SK-N-SH (cell line): ENCODE results near the gene IGF1R. TPM values are rescaled to one million over a fixed set of nuclear protein-coding genes. Genes with fewer than 3 reads are reported as not detected.

Experiments used
- CTCF ChIA-PET: fragments of 300-600, 350-600 bp; formaldehyde crosslinking; extraction: SDS; loops from one replicate; lab custom pipeline; 2021; lab: Yijun Ruan, JAX
- POLR2A ChIA-PET: fragments of 350-600 bp; sonication (Branson Sonifier 250); formaldehyde crosslinking; extraction: SDS; loops from one replicate; lab custom pipeline; 2020; ENCODE audit warnings: antibody characterized with exemption, inconsistent platforms; lab: Yijun Ruan, JAX
- DNase-seq: peaks from one replicate; pipeline ENCODE4 v3.0.0; 2012
- H2AFZ ChIP-seq: fragments of 200-600 bp; sonication (generic); 2 replicates; pipeline ENCODE4 v1.8.1; 2016; ENCODE audit warnings: antibody characterized with exemption, mild to moderate bottlenecking, low read depth
- H3F3A ChIP-seq: fragments of 200-600 bp; sonication (generic); replicated peaks from 2 replicates; pipeline ENCODE3; 2016; ENCODE audit warnings: antibody characterized with exemption, mild to moderate bottlenecking; ENCODE audit not compliant: insufficient read depth
- H3K27ac ChIP-seq, 2 experiments: fragments of 200-500 bp in 1 of 2; fragments of 200-600 bp in 1 of 2; sonication (Bioruptor generic) in 1 of 2; sonication (generic), shearing (Covaris generic) in 1 of 2; 2 replicates each; pipeline versions ENCODE4 v1.5.1 to v1.6.1; 2014 to 2016; ENCODE audit warnings: low read depth in 2 of 2, inconsistent platforms in 1 of 2, low read length in 1 of 2, mild to moderate bottlenecking in 1 of 2, mixed read lengths in 1 of 2
- H3K27me3 ChIP-seq: fragments of 200-600 bp; sonication (generic), shearing (Covaris generic); 2 replicates; pipeline ENCODE4 v1.6.1; 2016; ENCODE audit warnings: mixed run types; ENCODE audit not compliant: insufficient read depth
- H3K36me3 ChIP-seq, 2 experiments: fragments of 200-500 bp in 1 of 2; fragments of 200-600 bp in 1 of 2; sonication (Bioruptor generic) in 1 of 2; sonication (generic) in 1 of 2; replicated peaks in 1 of 2; 2 replicates each; pipeline versions ENCODE3 to v1.5.1; 2014 to 2016; ENCODE audit warnings: low read length in 1 of 2, mild to moderate bottlenecking in 1 of 2; ENCODE audit not compliant: insufficient read depth in 2 of 2, control insufficient read depth in 1 of 2
- H3K4me1 ChIP-seq, 2 experiments: fragments of 200-500 bp in 1 of 2; fragments of 200-600 bp in 1 of 2; sonication (Bioruptor generic) in 1 of 2; sonication (generic), shearing (Covaris generic) in 1 of 2; 2 replicates each; pipeline versions ENCODE4 v1.5.1 to v1.6.1; 2014 to 2016; ENCODE audit warnings: low read depth in 1 of 2, low read length in 1 of 2, mixed run types in 1 of 2; ENCODE audit not compliant: insufficient read depth in 2 of 2, control insufficient read depth in 1 of 2
- H3K4me2 ChIP-seq: fragments of 200-600 bp; sonication (generic), shearing (Covaris generic); 2 replicates; pipeline ENCODE4 v1.6.1; 2017; ENCODE audit warnings: mixed run types
- H3K4me3 ChIP-seq, 2 experiments: fragments of 200-500 bp in 1 of 2; fragments of 200-600 bp in 1 of 2; sonication (Bioruptor generic) in 1 of 2; sonication (generic), shearing (Covaris generic) in 1 of 2; 2 replicates each; pipeline versions ENCODE4 v1.5.1 to v1.8.1; 2014 to 2016; ENCODE audit warnings: low read depth in 2 of 2, inconsistent platforms in 1 of 2, low read length in 1 of 2, mild to moderate bottlenecking in 1 of 2, mixed read lengths in 1 of 2, moderate library complexity in 1 of 2
- H3K79me2 ChIP-seq: fragments of 200-600 bp; sonication (generic); 2 replicates; pipeline ENCODE4 v1.8.1; 2017; ENCODE audit warnings: mild to moderate bottlenecking; ENCODE audit not compliant: insufficient read depth
- H3K9ac ChIP-seq: fragments of 200-600 bp; sonication (generic); 2 replicates; pipeline ENCODE4 v1.6.1; 2017; ENCODE audit warnings: mixed run types
- H3K9me2 ChIP-seq: fragments of 200-600 bp; sonication (generic); 2 replicates; pipeline ENCODE4 v1.6.1; 2017; ENCODE audit warnings: mixed run types
- H3K9me3 ChIP-seq: fragments of 200-600 bp; sonication (generic); 2 replicates; pipeline ENCODE4 v1.6.1; 2017; ENCODE audit warnings: mixed run types, mild to moderate bottlenecking, moderate library complexity
- H4K20me1 ChIP-seq: fragments of 200-600 bp; sonication (generic); 2 replicates; pipeline ENCODE4 v1.6.1; 2017; ENCODE audit warnings: mild to moderate bottlenecking, mixed run types; ENCODE audit not compliant: insufficient read depth
- FOSL2 ChIP-seq: IDR thresholded peaks from 2 replicates; pipeline ENCODE4 v1.4.0; 2012; ENCODE audit warnings: low read depth, mild to moderate bottlenecking, moderate library complexity, borderline replicate concordance
- FOXJ3 ChIP-seq: sonication (generic); formaldehyde crosslinking; IDR thresholded peaks from 2 replicates; pipeline ENCODE4 v1.5.1; 2020; ENCODE audit warnings: mild to moderate bottlenecking, missing genetic modification reagents
- JUND ChIP-seq: IDR thresholded peaks from 2 replicates; pipeline ENCODE4 v1.4.0; 2012
- MEF2A ChIP-seq: IDR thresholded peaks from 2 replicates; pipeline ENCODE4 v1.4.0; 2012; ENCODE audit warnings: low read depth, borderline replicate concordance
- POLR2AphosphoS5 ChIP-seq: IDR thresholded peaks from 2 replicates; pipeline ENCODE4 v1.6.1; 2012; ENCODE audit warnings: low read depth, low read length
- RFX5 ChIP-seq: IDR thresholded peaks from 2 replicates; pipeline ENCODE4 v1.6.1; 2012; ENCODE audit warnings: mild to moderate bottlenecking, improper control_type of control experiment, low read length
- RXRA ChIP-seq: IDR thresholded peaks from 2 replicates; pipeline ENCODE4 v1.4.0; 2012; ENCODE audit warnings: low read depth, mild to moderate bottlenecking, borderline replicate concordance
- SIN3A ChIP-seq: IDR thresholded peaks from 2 replicates; pipeline ENCODE4 v1.6.1; 2012; ENCODE audit warnings: low read depth, mild to moderate bottlenecking, low read length, moderate library complexity, borderline replicate concordance
- SMC3 ChIP-seq: IDR thresholded peaks from 2 replicates; pipeline ENCODE4 v1.6.1; 2012; ENCODE audit warnings: low read depth, low read length, improper control_type of control experiment
- WGBS: methylation state at CpG from one replicate; pipeline ENCODE4 v1.1.6; 2017; ENCODE audit warnings: low lambda C conversion rate; 5-methylcytosine and 5-hydroxymethylcytosine counted together
- polyA plus RNA-seq, 3 experiments: library from polyadenylated mRNA; depleted of rRNA; stranded (reverse); fragments of >200 nt; gene quantifications; 2 replicates each; pipeline ENCODE4 v1.2.3, GENCODE V29; 2012
- TF ChIP-seq, protein P1 (sequence below): fragments of 200-600 bp; sonication (generic); IDR thresholded peaks from 2 replicates; pipeline ENCODE4 v1.6.1; 2017; ENCODE audit warnings: antibody characterized with exemption, mild to moderate bottlenecking, moderate library complexity
- TF ChIP-seq, protein P2 (sequence below): IDR thresholded peaks from 2 replicates; pipeline ENCODE4 v1.6.1; 2012; ENCODE audit warnings: mild to moderate bottlenecking, low read depth, low read length, moderate library complexity
- TF ChIP-seq, protein P3 (sequence below): fragments of 150-350 bp; IDR thresholded peaks from 2 replicates; pipeline ENCODE4 v1.6.1; 2016; ENCODE audit warnings: mild to moderate bottlenecking, low read depth, low read length
- TF ChIP-seq, protein P4 (sequence below): fragments of 150-350 bp; IDR thresholded peaks from 2 replicates; pipeline ENCODE4 v1.6.1; 2017; ENCODE audit warnings: antibody characterized with exemption, low read length, low read depth, borderline replicate concordance

The IGF1R gene
- polyA plus RNA-seq, 1 of the 3 experiments (the other 2 are of a cell fraction), result 9.5 TPM

DNA sequence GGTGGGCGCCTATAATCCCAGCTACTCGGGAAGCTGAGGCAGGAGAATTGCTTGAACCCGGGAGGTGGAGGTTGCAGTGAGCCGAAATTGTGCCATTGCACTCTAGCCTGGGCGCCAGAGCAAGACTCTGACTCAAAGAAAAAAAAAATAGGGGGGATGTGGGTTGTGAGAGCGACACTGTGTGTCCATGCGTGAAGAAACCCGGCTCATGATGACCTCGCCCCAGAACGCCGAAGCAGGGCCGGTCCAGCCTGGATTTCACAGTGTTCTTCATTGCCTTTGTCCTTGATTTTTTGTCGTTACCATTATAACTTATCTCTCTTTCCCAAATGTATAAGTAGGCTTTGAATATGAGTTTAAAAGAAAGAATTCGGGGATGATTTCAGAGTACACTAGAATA is 230.5 kb downstream of the IGF1R start:
- 98% methylated on average over 14 of the region's 14 CpGs for WGBS
- no peak for DNase-seq
- H3F3A ChIP-seq, result peaks cover 13% of the 10 kb centered on the region
- no peak overlapping the region for H3K27ac ChIP-seq
- no peak overlapping the region for H3K4me3 ChIP-seq
- no peaks in the 10 kb centered on the region for H3K9me2 ChIP-seq
- H2AFZ ChIP-seq, result no peak overlapping the region
- CTCF ChIA-PET, result no interaction called here
- POLR2A ChIA-PET, result no interaction called here
- H3K4me2 ChIP-seq, result no peak overlapping the region
- no peaks in the 10 kb centered on the region for H3K9me3 ChIP-seq
- H3K9ac ChIP-seq, result no peak overlapping the region
- no peaks in the 10 kb centered on the region for H4K20me1 ChIP-seq
- no peaks in the 10 kb centered on the region for H3K36me3 ChIP-seq
- peaks cover 83% of the 10 kb centered on the region for H3K79me2 ChIP-seq
- no peaks in the 10 kb centered on the region for H3K27me3 ChIP-seq
- TF ChIP-seq MEF2A, result no peak
- TF ChIP-seq, protein P1, sequence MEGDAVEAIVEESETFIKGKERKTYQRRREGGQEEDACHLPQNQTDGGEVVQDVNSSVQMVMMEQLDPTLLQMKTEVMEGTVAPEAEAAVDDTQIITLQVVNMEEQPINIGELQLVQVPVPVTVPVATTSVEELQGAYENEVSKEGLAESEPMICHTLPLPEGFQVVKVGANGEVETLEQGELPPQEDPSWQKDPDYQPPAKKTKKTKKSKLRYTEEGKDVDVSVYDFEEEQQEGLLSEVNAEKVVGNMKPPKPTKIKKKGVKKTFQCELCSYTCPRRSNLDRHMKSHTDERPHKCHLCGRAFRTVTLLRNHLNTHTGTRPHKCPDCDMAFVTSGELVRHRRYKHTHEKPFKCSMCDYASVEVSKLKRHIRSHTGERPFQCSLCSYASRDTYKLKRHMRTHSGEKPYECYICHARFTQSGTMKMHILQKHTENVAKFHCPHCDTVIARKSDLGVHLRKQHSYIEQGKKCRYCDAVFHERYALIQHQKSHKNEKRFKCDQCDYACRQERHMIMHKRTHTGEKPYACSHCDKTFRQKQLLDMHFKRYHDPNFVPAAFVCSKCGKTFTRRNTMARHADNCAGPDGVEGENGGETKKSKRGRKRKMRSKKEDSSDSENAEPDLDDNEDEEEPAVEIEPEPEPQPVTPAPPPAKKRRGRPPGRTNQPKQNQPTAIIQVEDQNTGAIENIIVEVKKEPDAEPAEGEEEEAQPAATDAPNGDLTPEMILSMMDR, result no peak
- TF ChIP-seq SIN3A, result no peak
- TF ChIP-seq FOXJ3 (CRISPR knock-in tag), result no peak
- no peak for TF ChIP-seq SMC3
- no peak for TF ChIP-seq RXRA
- TF ChIP-seq, protein P2, sequence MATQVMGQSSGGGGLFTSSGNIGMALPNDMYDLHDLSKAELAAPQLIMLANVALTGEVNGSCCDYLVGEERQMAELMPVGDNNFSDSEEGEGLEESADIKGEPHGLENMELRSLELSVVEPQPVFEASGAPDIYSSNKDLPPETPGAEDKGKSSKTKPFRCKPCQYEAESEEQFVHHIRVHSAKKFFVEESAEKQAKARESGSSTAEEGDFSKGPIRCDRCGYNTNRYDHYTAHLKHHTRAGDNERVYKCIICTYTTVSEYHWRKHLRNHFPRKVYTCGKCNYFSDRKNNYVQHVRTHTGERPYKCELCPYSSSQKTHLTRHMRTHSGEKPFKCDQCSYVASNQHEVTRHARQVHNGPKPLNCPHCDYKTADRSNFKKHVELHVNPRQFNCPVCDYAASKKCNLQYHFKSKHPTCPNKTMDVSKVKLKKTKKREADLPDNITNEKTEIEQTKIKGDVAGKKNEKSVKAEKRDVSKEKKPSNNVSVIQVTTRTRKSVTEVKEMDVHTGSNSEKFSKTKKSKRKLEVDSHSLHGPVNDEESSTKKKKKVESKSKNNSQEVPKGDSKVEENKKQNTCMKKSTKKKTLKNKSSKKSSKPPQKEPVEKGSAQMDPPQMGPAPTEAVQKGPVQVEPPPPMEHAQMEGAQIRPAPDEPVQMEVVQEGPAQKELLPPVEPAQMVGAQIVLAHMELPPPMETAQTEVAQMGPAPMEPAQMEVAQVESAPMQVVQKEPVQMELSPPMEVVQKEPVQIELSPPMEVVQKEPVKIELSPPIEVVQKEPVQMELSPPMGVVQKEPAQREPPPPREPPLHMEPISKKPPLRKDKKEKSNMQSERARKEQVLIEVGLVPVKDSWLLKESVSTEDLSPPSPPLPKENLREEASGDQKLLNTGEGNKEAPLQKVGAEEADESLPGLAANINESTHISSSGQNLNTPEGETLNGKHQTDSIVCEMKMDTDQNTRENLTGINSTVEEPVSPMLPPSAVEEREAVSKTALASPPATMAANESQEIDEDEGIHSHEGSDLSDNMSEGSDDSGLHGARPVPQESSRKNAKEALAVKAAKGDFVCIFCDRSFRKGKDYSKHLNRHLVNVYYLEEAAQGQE, result no peak
- TF ChIP-seq FOSL2, result no peak
- no peak for TF ChIP-seq POLR2AphosphoS5
- TF ChIP-seq JUND, result no peak
- TF ChIP-seq, protein P3, sequence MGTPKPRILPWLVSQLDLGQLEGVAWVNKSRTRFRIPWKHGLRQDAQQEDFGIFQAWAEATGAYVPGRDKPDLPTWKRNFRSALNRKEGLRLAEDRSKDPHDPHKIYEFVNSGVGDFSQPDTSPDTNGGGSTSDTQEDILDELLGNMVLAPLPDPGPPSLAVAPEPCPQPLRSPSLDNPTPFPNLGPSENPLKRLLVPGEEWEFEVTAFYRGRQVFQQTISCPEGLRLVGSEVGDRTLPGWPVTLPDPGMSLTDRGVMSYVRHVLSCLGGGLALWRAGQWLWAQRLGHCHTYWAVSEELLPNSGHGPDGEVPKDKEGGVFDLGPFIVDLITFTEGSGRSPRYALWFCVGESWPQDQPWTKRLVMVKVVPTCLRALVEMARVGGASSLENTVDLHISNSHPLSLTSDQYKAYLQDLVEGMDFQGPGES, result no peak
- TF ChIP-seq, protein P4, sequence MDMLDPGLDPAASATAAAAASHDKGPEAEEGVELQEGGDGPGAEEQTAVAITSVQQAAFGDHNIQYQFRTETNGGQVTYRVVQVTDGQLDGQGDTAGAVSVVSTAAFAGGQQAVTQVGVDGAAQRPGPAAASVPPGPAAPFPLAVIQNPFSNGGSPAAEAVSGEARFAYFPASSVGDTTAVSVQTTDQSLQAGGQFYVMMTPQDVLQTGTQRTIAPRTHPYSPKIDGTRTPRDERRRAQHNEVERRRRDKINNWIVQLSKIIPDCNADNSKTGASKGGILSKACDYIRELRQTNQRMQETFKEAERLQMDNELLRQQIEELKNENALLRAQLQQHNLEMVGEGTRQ, result no peak
- no peak for TF ChIP-seq RFX5
- peaks cover 10 to 35% of the 10 kb centered on the region in 2 experiments; a peak in 3 of 4 replicates for H3K4me1 ChIP-seq
